GM21786 (cell line): ENCODE measurements around the gene GSTO2.

ENCODE experiments used
- ATAC-seq: cut with Tn5 transposase; IDR thresholded peaks from one replicate; pipeline ENCODE4 v1.9.1; 2021; ENCODE audit not compliant: unreplicated experiment

GSTO2 gene

DNA sequence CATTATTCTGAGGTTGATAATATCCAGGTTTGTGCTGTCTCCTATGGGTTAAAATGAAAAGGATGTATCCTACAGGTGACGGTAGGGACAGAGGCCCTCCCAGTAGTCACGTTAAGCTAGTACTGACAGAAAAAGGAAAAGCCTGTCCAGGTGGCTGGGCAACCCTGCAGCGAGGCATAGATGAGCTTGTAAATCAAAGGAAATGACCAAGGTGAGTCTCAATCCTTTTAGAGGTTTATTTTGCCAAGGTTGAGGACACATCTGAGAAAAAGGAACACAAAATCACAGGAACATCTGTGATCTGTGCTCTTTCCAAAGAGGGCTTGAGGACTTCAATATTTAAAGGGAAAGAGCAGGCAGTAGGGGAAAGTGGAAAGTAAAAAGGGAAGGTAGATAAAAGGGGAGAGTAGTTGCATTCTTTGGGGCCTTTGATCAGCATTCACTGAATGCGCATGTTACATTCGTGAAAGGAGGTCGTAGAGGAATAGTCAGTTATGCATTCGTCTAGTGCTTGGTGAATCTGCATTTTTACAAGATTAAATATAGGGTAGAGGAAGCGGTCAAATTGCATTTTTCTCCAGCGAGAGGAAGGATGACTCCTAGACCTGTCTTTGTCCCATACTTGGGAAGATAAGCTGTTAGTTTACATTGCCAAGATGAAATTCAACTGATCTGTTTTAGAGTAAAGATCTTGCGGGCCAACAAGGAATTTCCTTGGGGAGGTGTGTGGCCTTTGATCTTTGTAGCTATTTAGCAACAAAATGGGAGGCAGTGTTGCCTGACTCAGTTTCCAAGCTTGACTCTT lies 15.2 kb upstream of the GSTO2 start:
- no peak for ATAC-seq

DNA sequence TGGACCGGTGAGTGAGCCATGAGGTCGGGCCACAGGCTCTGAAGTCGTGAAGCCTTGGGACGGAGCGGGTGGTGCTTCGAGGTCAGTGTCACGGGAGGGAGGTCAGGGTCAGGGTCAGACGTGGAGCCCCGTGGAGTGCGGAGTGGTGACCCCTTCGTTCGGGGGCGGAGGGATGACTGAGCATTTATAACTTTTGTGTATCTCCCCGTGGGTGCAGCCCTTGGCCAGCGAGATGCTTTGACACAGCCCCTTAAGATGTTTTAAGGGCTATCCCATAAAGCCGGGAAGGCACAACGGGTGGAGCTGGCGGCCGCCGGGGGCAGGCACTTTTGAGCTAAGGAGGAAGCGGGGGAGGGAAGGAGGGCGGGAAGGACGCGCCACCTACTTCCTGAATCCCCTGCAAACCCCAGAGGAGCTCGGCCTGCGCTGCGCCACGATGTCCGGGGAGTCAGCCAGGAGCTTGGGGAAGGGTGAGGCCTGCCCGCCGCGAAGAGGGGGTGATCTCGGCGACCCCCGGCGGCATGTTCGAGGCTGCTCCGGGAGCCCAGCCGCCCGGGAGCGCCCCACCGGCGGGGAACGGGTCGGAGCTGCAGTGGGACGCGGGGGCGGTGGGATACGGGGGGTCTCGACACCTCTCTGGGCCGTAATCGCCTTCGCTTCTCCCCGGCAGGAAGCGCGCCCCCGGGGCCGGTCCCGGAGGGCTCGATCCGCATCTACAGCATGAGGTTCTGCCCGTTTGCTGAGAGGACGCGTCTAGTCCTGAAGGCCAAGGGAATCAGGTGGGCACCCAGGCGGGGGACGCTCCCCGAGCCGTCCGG lies 14.3 kb upstream of the GSTO2 start, which contains the start of gene GSTO1:
Gene GSTO1, plus strand, starts transcription at position 400 of the 818 bp plus-strand sequence. Its CDS starts 37 bp downstream, at position 437.
- peak; percentile 76 for ATAC-seq

DNA sequence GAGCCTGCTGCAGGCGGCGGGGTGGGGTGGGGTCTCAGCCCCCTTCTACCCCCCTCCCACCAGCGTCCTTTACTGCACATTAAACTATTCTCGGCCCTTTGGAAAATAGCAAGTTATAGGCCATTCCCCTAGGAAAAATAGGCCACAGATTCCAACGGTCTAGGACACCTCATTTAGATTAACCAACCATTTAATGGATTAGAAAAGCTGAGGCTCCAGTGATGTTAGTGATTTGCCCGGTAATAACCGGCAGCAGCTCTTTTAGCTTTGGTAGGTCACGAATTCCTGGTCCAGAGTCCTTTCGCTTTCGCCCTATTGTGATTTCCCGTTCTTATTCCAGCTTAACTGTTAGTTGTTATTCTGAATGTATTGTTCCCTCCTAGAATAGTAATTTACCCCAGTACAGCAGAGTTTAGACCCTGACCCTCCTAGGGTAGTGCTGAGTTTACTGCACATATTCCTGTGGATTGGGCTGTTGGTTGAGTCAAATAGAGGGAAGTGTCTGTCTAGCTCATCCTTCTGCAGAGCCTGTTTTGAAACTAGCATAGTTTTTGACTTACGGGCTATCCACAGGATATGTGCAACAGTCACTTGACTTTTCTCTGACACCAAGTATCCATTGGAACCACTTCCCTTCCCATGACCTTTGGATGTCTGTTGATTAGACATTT lies 13.5 kb upstream of the GSTO2 start:
- ATAC-seq: peak; percentile 44

DNA sequence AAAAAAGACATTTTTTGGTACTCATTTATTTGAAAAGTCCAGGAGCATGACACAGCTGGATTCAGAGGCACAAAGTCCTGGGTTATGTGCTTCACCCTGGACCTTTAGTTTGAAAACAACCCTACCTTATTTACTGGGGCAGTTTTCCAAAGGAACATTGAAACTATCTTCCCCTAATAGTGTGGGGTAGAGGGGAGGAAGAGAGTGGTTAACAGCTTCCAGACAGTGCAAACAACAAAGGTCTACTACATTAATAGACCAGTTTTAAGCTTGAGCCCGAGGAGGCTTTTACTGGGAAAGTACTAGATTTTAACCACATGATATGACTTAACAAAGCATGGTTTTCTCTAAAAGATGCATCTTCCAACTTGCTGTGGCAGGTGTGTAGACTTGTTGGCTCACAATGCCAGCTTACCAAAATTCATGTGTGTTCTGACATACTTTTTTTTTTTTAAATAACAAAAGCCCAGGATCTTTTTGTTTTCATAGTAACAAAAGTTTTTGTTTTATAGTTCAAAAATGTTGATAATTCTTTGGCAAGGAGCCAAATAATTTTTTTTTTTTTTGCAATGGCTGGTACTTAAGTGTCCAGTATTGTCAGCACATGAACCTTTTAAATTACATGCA lies 12.5 kb upstream of the GSTO2 start:
- no peak for ATAC-seq

DNA sequence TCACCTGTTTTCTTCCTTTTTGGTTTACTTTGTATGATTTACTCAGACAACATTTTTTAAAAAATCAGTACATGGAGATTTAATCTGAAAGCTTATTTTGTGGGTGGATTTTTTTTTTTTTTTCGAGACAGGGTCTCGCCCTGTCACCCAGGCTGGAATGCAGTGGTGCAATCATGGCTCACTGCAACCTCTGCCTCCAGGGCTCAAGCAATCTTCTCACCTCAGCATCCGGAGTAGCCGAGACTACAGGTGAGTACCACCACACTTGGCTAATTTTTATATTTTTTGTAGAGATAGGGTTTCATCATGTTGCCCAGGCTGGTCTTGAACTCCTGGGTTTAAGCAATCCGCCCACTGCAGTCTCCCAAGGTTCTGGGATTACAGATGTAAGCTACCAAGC lies 11.7 kb upstream of the GSTO2 start:
- ATAC-seq: no peak

DNA sequence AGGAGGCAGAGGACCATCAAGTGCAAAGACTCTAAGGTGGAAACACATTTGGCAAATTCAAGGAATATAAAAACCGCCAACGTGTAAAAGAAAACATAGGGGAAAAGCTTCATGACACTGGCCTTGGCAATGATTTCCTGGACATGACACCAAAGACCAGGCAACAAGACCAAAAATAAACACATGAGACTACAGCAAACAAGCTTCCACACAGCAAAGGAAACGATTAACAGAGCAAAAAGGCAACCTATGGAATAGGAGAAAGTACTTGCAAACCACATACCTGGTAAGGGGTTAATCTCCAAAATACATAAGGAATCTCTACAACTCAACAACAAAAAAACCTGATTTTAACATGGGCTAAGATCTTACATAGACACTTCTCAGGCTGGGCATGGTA lies 10.8 kb upstream of the GSTO2 start:
- ATAC-seq: no peak

DNA sequence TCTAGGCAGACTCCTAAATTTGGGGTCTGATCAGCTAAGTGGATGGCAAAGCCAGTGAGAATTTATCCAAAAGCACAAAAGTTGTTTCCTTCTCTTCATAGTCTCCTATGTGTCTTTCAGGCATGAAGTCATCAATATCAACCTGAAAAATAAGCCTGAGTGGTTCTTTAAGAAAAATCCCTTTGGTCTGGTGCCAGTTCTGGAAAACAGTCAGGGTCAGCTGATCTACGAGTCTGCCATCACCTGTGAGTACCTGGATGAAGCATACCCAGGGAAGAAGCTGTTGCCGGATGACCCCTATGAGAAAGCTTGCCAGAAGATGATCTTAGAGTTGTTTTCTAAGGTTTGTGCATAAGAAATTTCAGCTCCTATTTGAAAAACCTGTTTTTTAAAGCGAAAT lies 9.5 kb upstream of the GSTO2 start:
- no peak for ATAC-seq

DNA sequence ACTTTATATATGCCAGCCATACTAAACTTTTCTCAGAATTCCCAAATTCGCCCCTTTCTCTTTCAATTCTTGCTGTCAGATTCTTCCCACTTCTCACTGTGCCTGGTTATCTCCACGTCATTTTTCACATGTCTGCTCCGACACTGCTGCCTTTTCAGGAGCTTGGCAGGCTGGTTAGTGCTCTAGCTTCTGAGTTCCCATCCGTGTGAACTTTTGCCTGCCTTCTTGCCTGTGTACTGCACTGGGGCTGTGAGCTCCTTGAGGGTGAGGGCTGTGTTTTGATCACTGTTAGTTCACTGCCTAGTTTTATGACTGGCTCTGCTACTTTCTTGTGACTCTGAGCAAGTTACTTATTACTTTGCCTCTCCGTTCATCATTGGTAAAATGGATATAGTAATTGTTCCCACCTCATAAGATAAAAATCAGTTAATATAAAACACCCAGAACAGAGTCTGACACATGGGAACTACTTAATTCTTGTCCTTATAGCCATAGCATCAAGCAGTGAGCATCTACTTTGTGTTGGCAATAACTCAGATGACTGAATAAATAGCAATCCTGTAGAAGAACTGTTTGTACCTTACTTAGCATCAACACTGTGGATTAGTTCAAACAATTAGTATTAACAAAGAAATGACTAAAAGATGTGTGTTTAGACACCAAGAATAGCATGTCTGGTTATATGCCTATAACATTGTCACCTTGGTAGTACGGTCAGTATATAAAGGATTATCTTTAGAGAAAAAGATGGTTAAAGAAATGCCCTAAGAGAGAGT lies 8.8 kb upstream of the GSTO2 start:
- ATAC-seq: no peak

DNA sequence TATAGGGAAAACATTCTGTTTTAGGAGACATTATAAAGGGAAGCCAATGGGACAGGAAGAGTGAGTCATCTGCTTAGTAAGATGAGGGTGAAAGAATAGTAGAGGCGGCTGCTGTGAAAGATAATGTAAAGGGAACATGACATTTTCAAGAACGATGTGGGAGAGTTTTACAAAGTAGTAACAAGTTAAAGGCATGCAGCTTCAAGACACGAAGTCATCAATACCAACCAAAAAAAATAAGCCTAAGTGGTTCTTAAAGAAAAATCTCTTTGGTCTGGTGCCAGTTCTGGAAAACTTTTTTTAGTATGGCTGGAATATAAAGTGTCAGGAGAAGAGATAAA lies 8.2 kb upstream of the GSTO2 start:
- no peak for ATAC-seq

DNA sequence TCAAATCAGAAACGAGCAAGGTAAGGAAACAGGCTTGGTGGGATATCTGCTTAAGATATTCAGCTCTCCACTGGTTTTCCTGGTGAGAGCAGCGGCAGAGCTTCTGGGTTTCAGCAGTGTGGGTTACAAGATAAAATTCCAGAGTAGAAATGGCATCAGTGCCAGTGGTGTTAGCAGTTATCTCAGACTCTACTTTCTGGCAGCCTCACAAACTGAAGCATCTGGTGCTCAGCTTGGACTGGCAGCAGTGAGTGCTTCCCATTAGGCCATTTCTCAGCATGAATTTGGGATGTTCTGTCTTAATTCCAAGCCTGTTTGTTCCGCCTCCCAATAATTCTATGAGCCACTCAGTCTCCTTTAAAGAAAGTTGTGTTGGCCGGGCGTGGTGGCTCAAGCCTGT lies 6.9 kb upstream of the GSTO2 start:
- ATAC-seq: no peak

DNA sequence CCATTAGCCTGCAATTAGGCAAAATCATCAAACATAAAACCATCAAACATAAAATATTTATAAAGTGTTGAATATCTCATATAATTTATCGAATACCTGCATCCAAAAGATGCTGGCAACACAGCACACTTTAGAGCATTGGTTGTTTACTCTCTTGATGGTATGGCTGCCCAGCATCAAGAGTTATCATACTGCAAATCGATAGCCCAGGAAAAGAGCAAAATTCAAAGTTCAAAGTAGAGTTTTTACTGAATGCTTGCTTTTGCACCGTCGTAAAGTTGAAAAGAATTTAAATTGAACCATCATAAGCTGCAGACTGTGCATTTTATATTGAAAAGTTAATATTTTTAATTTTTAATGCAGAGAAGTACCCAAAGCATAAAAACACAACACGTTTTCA lies 4.2 kb upstream of the GSTO2 start:
- no peak for ATAC-seq

DNA sequence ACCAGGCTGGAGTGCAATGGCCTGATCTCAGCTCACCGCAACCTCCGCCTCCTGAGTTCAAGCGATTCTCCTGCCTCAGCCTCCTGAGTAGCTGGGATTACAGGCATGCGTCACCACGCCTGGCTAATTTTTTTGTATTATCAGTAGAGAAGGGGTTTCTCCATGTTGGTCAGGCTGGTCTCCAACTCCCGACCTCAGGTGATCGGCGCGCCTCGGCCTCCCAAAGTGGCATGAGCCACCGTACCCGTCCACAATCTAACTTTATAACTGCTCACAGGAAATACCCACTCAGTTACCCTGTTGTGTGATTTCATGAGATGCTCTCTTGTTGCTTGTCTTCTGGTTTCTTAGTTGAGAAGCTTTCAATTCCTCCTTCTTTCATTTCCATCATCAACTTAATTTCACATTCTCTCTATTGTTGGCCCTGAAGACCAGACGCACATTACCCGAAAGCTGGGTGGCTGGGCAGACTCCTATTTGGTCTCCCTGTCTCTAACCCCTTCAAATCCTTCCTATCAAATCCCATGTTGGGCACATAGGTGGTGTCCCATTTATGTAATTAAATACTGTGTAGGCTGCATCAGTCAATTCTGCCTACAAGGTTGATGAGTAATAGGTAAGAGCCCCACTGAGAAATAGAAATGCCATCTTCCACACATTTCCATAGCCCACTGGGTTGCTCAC lies 1.1 kb upstream of the GSTO2 start:
- ATAC-seq: no peak

DNA sequence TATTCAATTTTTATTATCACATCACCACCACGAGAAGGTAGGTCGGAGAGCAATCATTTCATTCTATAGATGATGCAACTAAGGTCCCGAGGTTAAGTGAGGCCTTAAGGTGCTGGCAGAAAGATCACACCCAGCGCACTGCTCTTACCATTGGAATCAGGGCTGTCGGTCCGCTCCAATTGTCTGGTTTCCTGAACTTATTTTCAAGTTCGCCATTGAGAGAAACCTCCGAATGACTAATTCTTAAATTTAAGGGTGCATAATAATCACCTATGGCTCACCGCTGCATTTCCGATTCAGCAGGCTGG lies 625 bp upstream of the GSTO2 start:
- ATAC-seq: peak; percentile 0

DNA sequence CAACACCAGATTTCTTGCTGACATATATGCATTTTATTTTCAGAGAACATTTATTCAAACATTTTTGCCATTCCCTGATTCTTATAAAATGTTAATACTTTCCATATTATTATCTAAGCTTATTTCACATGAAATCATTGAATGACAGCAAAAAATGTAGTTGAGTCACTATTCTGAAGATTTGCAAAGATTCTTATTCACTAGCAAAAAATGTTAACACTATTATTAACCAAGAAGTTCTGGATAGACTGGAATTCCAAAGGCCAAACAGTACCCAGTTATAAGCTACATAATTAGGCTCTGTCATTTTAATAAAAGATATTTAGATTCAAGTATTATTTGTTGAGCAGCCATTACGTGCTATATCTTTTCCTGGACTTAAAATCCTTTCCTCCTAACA lies 4.3 kb downstream of the GSTO2 start:
- no peak for ATAC-seq

DNA sequence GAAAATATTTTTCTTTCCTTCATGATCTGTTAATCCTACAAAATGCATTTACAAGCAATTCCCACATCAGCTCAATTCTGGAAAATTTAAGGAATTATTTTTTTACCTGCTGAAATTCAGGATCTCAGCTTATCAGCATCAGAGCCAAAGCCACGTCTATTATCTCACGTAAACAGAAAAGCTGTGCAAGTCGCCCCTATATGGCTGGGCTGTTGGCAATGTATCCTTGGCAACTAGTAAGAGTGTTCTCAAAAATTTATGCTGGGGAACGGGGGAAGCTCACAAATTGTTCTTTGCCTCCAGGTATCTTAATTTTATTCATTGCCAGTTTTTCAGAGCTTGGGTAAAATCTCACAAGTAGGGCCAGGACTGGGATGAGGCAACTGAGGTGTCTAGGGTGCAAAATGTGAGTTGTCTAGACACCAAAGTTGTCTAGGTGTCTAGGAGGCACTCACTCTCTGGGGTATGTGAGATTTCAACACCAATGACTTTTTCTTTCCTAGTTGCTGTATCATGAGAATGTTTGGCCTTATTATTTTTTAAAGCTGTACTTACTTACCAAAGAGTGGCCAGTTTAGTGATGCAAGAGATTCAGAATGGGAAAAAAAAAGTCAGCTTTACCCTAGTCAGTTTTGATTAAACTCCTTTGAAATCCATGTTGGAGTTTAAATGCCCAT lies 5.1 kb downstream of the GSTO2 start:
- ATAC-seq: no peak

DNA sequence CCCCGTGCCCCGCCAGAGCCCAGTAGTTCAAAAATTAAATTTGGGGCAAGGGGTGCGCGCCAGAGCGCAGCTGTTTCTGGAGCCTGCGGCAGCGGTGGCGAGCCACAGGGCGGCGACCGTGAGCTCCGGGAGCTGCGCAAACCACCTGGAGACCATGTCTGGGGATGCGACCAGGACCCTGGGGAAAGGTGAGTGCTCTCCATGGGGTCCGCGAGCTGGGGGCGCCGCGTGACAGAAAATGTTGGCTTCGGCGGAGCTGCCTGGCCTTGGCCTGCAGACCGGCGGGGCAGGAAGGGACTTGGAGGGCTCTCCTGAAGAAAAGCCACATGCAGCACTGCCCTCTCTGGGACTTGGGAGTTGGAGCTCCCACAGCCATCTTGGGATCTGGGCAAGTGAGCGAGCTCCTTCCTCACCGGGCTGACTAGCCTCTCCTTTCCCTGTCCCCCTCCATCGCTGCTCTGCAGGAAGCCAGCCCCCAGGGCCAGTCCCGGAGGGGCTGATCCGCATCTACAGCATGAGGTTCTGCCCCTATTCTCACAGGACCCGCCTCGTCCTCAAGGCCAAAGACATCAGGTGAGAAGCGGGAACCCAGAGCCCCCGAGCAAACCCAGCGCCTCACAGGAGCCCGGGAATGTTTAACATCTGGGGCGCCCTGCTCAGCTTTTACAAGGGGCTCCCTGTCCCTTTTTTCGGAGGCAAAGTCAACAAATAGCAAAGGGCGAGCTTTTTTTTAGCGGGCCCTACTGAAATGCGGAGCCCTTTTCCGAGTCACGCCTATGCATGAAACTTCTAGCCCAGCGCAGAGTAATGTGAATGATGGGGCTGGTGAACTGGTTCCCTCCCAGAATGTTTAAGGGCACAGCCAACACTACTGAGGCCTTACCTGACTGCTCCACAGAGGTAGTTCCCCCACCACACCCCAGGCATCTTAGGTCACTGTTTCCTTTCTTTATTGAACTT lies 6.1 kb downstream of the GSTO2 start:
- no peak for ATAC-seq

DNA sequence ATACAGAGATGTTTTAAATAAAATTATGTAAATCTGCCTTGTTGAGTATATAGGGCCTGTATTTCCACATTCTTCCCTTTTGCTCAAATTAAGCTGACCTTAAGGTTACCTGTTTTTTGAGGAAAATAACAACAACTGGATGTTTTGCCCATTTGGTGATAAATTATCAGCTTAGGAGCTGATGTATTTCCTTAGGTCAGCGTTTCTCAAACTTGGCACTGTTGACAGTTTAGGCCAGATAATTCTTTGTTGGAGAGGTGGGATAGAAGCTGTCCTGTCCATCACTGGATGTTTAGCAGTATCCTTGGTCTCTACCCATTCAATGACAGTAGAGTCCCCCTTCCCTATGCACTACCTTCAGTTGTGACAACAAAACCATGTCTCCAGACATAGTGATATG lies 7.2 kb downstream of the GSTO2 start:
- no peak for ATAC-seq

DNA sequence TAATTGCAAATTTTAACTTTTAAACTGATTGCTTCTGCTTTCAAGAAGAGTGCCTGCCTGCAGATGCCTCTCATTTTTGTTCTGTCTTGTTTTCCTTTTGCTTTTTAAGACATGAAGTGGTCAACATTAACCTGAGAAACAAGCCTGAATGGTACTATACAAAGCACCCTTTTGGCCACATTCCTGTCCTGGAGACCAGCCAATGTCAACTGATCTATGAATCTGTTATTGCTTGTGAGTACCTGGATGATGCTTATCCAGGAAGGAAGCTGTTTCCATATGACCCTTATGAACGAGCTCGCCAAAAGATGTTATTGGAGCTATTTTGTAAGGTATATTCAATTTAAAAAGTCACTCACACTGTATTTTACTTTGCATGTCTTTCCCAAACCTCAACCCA lies 8.8 kb downstream of the GSTO2 start:
- no peak for ATAC-seq
